ENCODE results near the gene ANO1.

DNA sequence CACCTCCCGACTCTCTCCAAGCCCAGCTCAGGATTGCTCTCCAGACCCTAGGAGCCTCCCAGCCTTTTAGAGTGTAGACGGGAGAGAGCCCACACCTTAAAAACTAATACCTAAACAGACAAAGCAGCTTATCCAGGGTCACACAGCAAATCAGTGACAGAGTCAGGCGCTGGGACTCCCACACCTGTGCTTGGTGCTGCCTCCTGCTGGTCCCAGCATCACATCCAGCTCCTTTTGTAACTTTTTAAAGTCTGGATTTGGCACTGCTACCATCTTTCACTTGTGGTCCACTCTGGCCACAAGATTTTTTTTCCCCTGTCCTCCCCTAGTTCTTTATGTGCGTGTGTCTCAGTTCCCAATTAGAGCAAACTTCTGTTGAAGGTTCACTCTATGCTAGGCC is 4.7 kb downstream of the ANO1 start:
- TF ChIP-seq CTCF (IDR thresholded peaks at IDR 0.05; ENCODE audit: low read depth, low read length, poor library complexity, severe bottlenecking) (peak; percentile 43), EZH2phosphoT487 (IDR thresholded peaks at IDR 0.05; ENCODE audit: borderline replicate concordance, low read length) (no peak)
